HepG2 (cell line): ENCODE measurements around the gene RRAD. TPM values are rescaled to one million over a fixed set of nuclear protein-coding genes. Genes with fewer than 3 reads are reported as not detected.

Experiments
- ATAC-seq: fragments of 200-7000 bp; cut with Tn5 transposase; 3 replicates; pipeline ENCODE4 v1.9.1; 2020; ENCODE audit warnings: mild to moderate bottlenecking, moderate library complexity
- BruUV-seq: library from RNA; stranded (reverse); fragments of 400-500 nt; replicated peaks from 2 replicates; lab custom pipeline; 2021; lab: Mats Ljungman, UMichigan
- CTCF ChIA-PET: fragments of 300-600 bp; formaldehyde crosslinking; extraction: SDS; loops from one replicate; lab custom pipeline; 2021; ENCODE audit warnings: low total read pairs, inconsistent platforms, low intra/inter-chr PET ratio; lab: Yijun Ruan, JAX
- POLR2A ChIA-PET: fragments of 350-600 bp; sonication (Branson Sonifier 250); formaldehyde crosslinking; loops from one replicate; lab custom pipeline; 2020; ENCODE audit warnings: antibody characterized with exemption, inconsistent platforms; lab: Yijun Ruan, JAX
- DNase-seq: peaks from one replicate; pipeline ENCODE4 v3.0.0-alpha.2; 2015; ENCODE audit warnings: low spot score
- FAIRE-seq: peaks from 3 replicates; lab custom pipeline; 2011; peaks lifted over from hg19 to GRCh38; lab: Jason Lieb, UNC
- H2AFZ ChIP-seq: one replicate; pipeline ENCODE4 v1.6.1; 2011; ENCODE audit warnings: low read length, inconsistent platforms
- H3K27ac ChIP-seq: fragments of 300-600 bp; 3 replicates; pipeline ENCODE4 v1.8.0; 2011; ENCODE audit warnings: mixed run types, mild to moderate bottlenecking, mixed read lengths, low read length, inconsistent platforms; ENCODE audit not compliant: insufficient read depth; ENCODE audit errors: extremely low read length
- H3K27me3 ChIP-seq, 2 experiments: fragments of 200-600 bp in 1 of 2; 2 replicates in 1 of 2; 3 replicates in 1 of 2; pipeline versions ENCODE4 v1.6.0 to v1.8.0; 2011; ENCODE audit warnings: low read length in 2 of 2, mild to moderate bottlenecking in 2 of 2, moderate library complexity in 2 of 2, inconsistent platforms in 1 of 2; ENCODE audit not compliant: insufficient read depth in 2 of 2, control insufficient read depth in 1 of 2
- H3K36me3 ChIP-seq, 2 experiments: fragments of 200-600 bp in 1 of 2; replicated peaks in 1 of 2; 2 replicates in 1 of 2; 3 replicates in 1 of 2; pipeline versions ENCODE4 v1.5.1 to v1.8.0; 2011; ENCODE audit warnings: low read length in 2 of 2, inconsistent platforms in 1 of 2; ENCODE audit not compliant: insufficient read depth in 2 of 2, control insufficient read depth in 1 of 2
- H3K4me1 ChIP-seq: 2 replicates; pipeline ENCODE4 v1.5.1; 2012; ENCODE audit warnings: low read length, inconsistent platforms; ENCODE audit not compliant: insufficient read depth
- H3K4me2 ChIP-seq: 2 replicates; pipeline ENCODE4 v1.6.0; 2011; ENCODE audit warnings: low read depth, low read length, inconsistent platforms
- H3K4me3 ChIP-seq, 3 experiments: fragments of 200-600 bp in 1 of 3; sonication (generic), shearing (Covaris generic) in 1 of 3; replicated peaks in 1 of 3; 2 replicates each; pipeline ENCODE4 v1.5.1; 2011 to 2016; ENCODE audit warnings: low read length in 3 of 3, inconsistent platforms in 2 of 3, low read depth in 2 of 3, mild to moderate bottlenecking in 2 of 3, control low read depth in 1 of 3, mixed read lengths in 1 of 3; ENCODE audit not compliant: insufficient read depth in 1 of 3
- H3K79me2 ChIP-seq: one replicate; pipeline ENCODE4 v1.6.1; 2011; ENCODE audit warnings: low read length, inconsistent platforms; ENCODE audit not compliant: insufficient read depth
- H3K9ac ChIP-seq: 2 replicates; pipeline ENCODE4 v1.6.0; 2011; ENCODE audit warnings: mild to moderate bottlenecking, low read depth, low read length, inconsistent platforms; ENCODE audit not compliant: insufficient read depth
- H3K9me3 ChIP-seq: 2 replicates; pipeline ENCODE4 v1.5.1; 2012; ENCODE audit warnings: mild to moderate bottlenecking, low read length
- H4K20me1 ChIP-seq: 2 replicates; pipeline ENCODE4 v1.6.0; 2011; ENCODE audit warnings: inconsistent platforms, mild to moderate bottlenecking, low read length, moderate library complexity; ENCODE audit not compliant: insufficient read depth
- CREM ChIP-seq, 2 experiments: sonication (generic) in 1 of 2; formaldehyde crosslinking in 1 of 2; IDR thresholded peaks; 2 replicates each; pipeline versions ENCODE4 v1.4.0 to v1.6.1; 2016 to 2020; ENCODE audit warnings: antibody characterized with exemption in 1 of 2, mild to moderate bottlenecking in 1 of 2, missing genetic modification reagents in 1 of 2
- KDM2A ChIP-seq: sonication (generic); formaldehyde crosslinking; IDR thresholded peaks from 2 replicates; pipeline ENCODE4 v1.4.0; 2020; ENCODE audit warnings: low read depth, missing genetic modification reagents, borderline replicate concordance
- KLF16 ChIP-seq, 2 experiments: sonication (generic) in 1 of 2; formaldehyde crosslinking in 1 of 2; IDR thresholded peaks; 2 replicates each; pipeline versions ENCODE4 v1.6.1 to v1.8.0; 2016 to 2023; ENCODE audit warnings: missing genetic modification reagents in 2 of 2, missing compliant biosample characterization in 1 of 2
- NONO ChIP-seq, 2 experiments: fragments of 450-650 bp in 1 of 2; sonication (generic) in 1 of 2; formaldehyde crosslinking in 1 of 2; IDR thresholded peaks in 1 of 2; conservative IDR thresholded peaks in 1 of 2; 2 replicates each; pipeline versions ENCODE4 v1.6.1 to v1.8.0; 2017 to 2022; ENCODE audit warnings: mild to moderate bottlenecking in 1 of 2, missing genetic modification reagents in 1 of 2, moderate library complexity in 1 of 2
- PCBP2 ChIP-seq: fragments of 200-400 bp; formaldehyde crosslinking; optimal IDR thresholded peaks from 2 replicates; pipeline ENCODE3; 2018; ENCODE audit warnings: low read length, low read depth; ENCODE audit not compliant: poor library complexity, severe bottlenecking
- SMARCC2 ChIP-seq: fragments of 450-650 bp; IDR thresholded peaks from 2 replicates; pipeline ENCODE4 v1.6.1; 2017; ENCODE audit warnings: antibody characterized with exemption, mild to moderate bottlenecking
- ZNF138 ChIP-seq: sonication (generic); formaldehyde crosslinking; IDR thresholded peaks from 2 replicates; pipeline ENCODE4 v1.5.0; 2020; ENCODE audit warnings: mild to moderate bottlenecking, low read depth, missing genetic modification reagents
- ZNF343 ChIP-seq: sonication (generic); formaldehyde crosslinking; IDR thresholded peaks from 2 replicates; pipeline ENCODE4 v1.4.0; 2020; ENCODE audit warnings: mild to moderate bottlenecking, missing genetic modification reagents
- ZSCAN21 ChIP-seq: sonication (generic); formaldehyde crosslinking; IDR thresholded peaks from 2 replicates; pipeline ENCODE4 v1.8.0; 2022; ENCODE audit warnings: mild to moderate bottlenecking, missing genetic modification reagents, moderate library complexity, borderline replicate concordance
- WGBS: methylation state at CpG from one replicate; pipeline ENCODE4 v1.1.6; 2017; ENCODE audit warnings: low lambda C conversion rate; 5-methylcytosine and 5-hydroxymethylcytosine counted together
- in situ Hi-C: cut with HindIII; loops from 2 replicates; pipeline ENCODE4 v1.10.0; 2017; ENCODE audit warnings: low pct_unique_long_range_greater_than_20kb; ENCODE audit not compliant: extremely low pct_ligation_motif_present
- intact Hi-C: fragments of 100-400 bp; cut with micrococcal nuclease; formaldehyde crosslinking; loops from one replicate; pipeline ENCODE4 v1.10.0; 2022; ENCODE audit not compliant: unreplicated experiment
- polyA plus RNA-seq, 8 experiments: library from polyadenylated mRNA; depleted of rRNA in 3 of 8; stranded (reverse) in 7 of 8; unstranded in 1 of 8; fragments of >200 nt; fragmentation: Illumina TruSeq in 4 of 8; extraction: Trizol in 4 of 8; gene quantifications; 2 replicates each; pipeline versions ENCODE4 v1.2.1 to v1.2.3, GENCODE V29; 2011 to 2016; ENCODE audit warnings: low read depth in 4 of 8, missing spikeins in 1 of 8, mixed read lengths in 1 of 8; ENCODE audit not compliant: insufficient read depth in 1 of 8
- total RNA-seq, 5 experiments: library from RNA; depleted of rRNA; stranded (reverse); fragments of >200 nt; fragmentation: Illumina TruSeq; extraction: Trizol; gene quantifications; 2 replicates each; pipeline ENCODE4 v1.2.3, GENCODE V29; 2016; ENCODE audit warnings: low read depth in 1 of 5
- TF ChIP-seq, protein P1 (sequence below): sonication (generic); formaldehyde crosslinking; IDR thresholded peaks from 2 replicates; pipeline ENCODE4 v1.9.0; 2021; ENCODE audit warnings: missing genetic modification reagents, borderline replicate concordance
- TF ChIP-seq, protein P2 (sequence below): sonication (generic); formaldehyde crosslinking; IDR thresholded peaks from 2 replicates; pipeline ENCODE4 v1.9.0; 2022; ENCODE audit warnings: low read depth, missing genetic modification reagents

The RRAD gene
- total and polyA plus RNA-seq, 2 of the 13 experiments (the other 11 are each of a cell fraction or from before 2014, with no cell fraction given), result 0.80 to 1.1 TPM

DNA sequence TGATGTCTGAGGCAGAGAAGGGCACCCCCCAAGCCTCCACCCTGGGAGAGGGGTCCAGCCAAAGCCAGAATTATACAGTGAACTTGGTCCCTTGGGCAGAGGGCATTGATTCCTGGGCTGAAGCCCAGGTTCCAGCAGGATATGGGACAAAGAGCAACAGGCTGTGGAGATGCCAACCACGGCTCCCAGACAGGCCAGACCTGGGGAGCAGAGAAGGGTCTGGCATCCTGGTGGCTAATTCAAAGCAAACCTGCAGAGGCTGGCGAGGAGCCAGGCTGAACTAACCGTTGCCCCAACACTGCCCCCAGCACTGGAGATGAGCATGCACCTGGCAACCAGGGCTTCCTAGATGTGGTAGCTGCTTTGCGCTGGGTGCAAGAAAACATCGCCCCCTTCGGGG, 38.7 kb upstream of the RRAD start:
- no peak for FAIRE-seq
- no peak overlapping the region for H3K4me2 ChIP-seq
- 79% methylated on average over 5 of the region's 6 CpGs for WGBS
- BruUV-seq, result no TSS peak
- no peak for ATAC-seq
- no peaks in the 10 kb centered on the region for H3K27me3 ChIP-seq
- in situ Hi-C loops (no loop called here), intact Hi-C loops (no loop called here)
- no peaks in the 10 kb centered on the region for H3K79me2 ChIP-seq
- H4K20me1 ChIP-seq, result no peaks in the 10 kb centered on the region
- no peak overlapping the region for H3K27ac ChIP-seq
- H3K4me3 ChIP-seq, result no peak overlapping the region
- ChIA-PET POLR2A (no interaction called here), CTCF (no interaction called here)
- H2AFZ ChIP-seq, result no peak overlapping the region
- H3K9ac ChIP-seq, result no peak overlapping the region
- no peaks in the 10 kb centered on the region for H3K9me3 ChIP-seq
- TF ChIP-seq SMARCC2 (no peak), ZNF343 (CRISPR knock-in tag) (no peak), CREM (IDR thresholded peaks at IDR 0.05) (no peak), CREM (CRISPR knock-in tag; IDR thresholded peaks at IDR 0.05) (no peak), KDM2A (CRISPR knock-in tag) (no peak)
- H3K4me1 ChIP-seq, result peaks cover 26% of the 10 kb centered on the region
- DNase-seq, result no peak
- H3K36me3 ChIP-seq, result no peaks in the 10 kb centered on the region

DNA sequence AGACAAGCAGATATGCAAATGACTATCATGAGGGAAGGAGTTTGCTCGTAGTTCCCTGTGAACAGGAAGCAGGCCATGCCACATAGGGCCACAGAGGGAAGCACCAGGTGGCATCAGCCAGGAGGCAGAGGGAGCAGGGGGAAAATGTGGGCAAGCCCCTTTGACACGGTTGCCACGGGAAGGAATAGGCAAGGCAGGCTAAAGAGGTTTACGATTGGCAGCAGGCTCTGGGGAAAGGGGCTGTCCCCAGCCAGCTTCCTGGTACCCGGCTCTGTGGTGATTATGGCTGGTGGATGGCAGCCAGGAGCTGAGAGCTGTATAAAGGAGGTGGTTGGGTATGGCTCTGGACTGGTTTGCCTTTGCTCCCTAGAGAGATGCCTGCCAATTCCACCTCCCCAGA, 36.6 kb upstream of the RRAD start:
- Histone ChIP-seq H3K4me2 (peak overlapping the region; percentile 83), H4K20me1 (no peaks in the 10 kb centered on the region), H3K27me3 (0 out of 5 replicates have a peak, but pooled peaks cover 0 to 3% of the 10 kb centered on the region in 2 experiments), H3K27ac (no peak overlapping the region), H3K36me3 (no peaks in the 10 kb centered on the region), H3K4me3 (peak overlapping the region in 2 of 3 experiments; percentile 74 to 77; a peak in 3 of 6 replicates), H3K4me1 (peaks cover 47% of the 10 kb centered on the region), H3K9me3 (no peaks in the 10 kb centered on the region), H3K79me2 (no peaks in the 10 kb centered on the region), H2AFZ (no peak overlapping the region), H3K9ac (peak overlapping the region; percentile 0; the same call in 1 of the 2 replicates)
- 46% methylated on average over 5 of the region's 5 CpGs for WGBS
- DNase-seq, result no peak
- POLR2A ChIA-PET, result interaction anchor here (1.2 to 1.4 kb wide), 2 partner anchors 43 to 71 kb away, joined by 3 to 4 read pairs; partner anchors contain the start of gene CDH16
- in situ Hi-C loops (no loop called here), intact Hi-C loops (no loop called here)
- no peak for ATAC-seq
- CTCF ChIA-PET, result interaction anchor here (0.7 to 1.5 kb wide), 2 partner anchors 8 to 67 kb away, joined by 3 to 6 read pairs; no protein-coding TSS in a partner anchor
- no peak for FAIRE-seq
- BruUV-seq, result no TSS peak
- TF ChIP-seq, protein P1, sequence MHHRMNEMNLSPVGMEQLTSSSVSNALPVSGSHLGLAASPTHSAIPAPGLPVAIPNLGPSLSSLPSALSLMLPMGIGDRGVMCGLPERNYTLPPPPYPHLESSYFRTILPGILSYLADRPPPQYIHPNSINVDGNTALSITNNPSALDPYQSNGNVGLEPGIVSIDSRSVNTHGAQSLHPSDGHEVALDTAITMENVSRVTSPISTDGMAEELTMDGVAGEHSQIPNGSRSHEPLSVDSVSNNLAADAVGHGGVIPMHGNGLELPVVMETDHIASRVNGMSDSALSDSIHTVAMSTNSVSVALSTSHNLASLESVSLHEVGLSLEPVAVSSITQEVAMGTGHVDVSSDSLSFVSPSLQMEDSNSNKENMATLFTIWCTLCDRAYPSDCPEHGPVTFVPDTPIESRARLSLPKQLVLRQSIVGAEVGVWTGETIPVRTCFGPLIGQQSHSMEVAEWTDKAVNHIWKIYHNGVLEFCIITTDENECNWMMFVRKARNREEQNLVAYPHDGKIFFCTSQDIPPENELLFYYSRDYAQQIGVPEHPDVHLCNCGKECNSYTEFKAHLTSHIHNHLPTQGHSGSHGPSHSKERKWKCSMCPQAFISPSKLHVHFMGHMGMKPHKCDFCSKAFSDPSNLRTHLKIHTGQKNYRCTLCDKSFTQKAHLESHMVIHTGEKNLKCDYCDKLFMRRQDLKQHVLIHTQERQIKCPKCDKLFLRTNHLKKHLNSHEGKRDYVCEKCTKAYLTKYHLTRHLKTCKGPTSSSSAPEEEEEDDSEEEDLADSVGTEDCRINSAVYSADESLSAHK (CRISPR knock-in tag), result no peak
- no peak for TF ChIP-seq NONO (IDR thresholded peaks at IDR 0.05)
- 0 out of 2 replicates have a peak, but pooled peaks have one; percentile 2 for TF ChIP-seq NONO (CRISPR knock-in tag; conservative IDR thresholded peaks at IDR 0.05)
- no peak for TF ChIP-seq ZSCAN21 (CRISPR knock-in tag)
- TF ChIP-seq PCBP2, result no peak
- TF ChIP-seq ZNF138, result no peak
- TF ChIP-seq, protein P2, sequence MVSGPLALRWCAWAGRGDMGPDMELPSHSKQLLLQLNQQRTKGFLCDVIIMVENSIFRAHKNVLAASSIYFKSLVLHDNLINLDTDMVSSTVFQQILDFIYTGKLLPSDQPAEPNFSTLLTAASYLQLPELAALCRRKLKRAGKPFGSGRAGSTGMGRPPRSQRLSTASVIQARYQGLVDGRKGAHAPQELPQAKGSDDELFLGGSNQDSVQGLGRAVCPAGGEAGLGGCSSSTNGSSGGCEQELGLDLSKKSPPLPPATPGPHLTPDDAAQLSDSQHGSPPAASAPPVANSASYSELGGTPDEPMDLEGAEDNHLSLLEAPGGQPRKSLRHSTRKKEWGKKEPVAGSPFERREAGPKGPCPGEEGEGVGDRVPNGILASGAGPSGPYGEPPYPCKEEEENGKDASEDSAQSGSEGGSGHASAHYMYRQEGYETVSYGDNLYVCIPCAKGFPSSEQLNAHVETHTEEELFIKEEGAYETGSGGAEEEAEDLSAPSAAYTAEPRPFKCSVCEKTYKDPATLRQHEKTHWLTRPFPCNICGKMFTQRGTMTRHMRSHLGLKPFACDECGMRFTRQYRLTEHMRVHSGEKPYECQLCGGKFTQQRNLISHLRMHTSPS (CRISPR knock-in tag), result 0 out of 2 replicates have a peak, but pooled peaks have one; percentile 36
- TF ChIP-seq KLF16 (CRISPR knock-in tag; IDR thresholded peaks at IDR 0.05), result no peak
